BE2C (cell line): ENCODE data around the gene TRMT1.
A peak's percentile ranks its signal among the peaks of the same experiment; 100 is the strongest.

Experiments used
- DNase-seq: peaks from one replicate; pipeline ENCODE4 v3.0.0-alpha.2; 2020
- H3K27me3 ChIP-seq: fragments of 250-450 bp; sonication (Bioruptor Pico); 2 replicates; pipeline ENCODE4 v1.5.1; 2020; ENCODE audit warnings: mild to moderate bottlenecking
- H3K36me3 ChIP-seq: fragments of 250-450 bp; sonication (Bioruptor Pico); 2 replicates; pipeline ENCODE4 v1.5.1; 2020; ENCODE audit warnings: mild to moderate bottlenecking
- H3K4me1 ChIP-seq: fragments of 250-450 bp; sonication (Bioruptor Pico); 2 replicates; pipeline ENCODE4 v1.5.1; 2020
- H3K4me3 ChIP-seq: 2 replicates; pipeline ENCODE4 v1.5.1; 2011; ENCODE audit warnings: low read depth, low read length
- H3K9me3 ChIP-seq: fragments of 250-450 bp; sonication (Bioruptor Pico); 2 replicates; pipeline ENCODE4 v1.5.1; 2020
- CTCF ChIP-seq: IDR thresholded peaks from 2 replicates; pipeline ENCODE4 v1.5.1; 2012; ENCODE audit warnings: mild to moderate bottlenecking, low read depth, low read length

Gene TRMT1

GRCh38 chr19:13117176-13117771, 734 bp upstream of the TRMT1 start:
- DNase-seq: no peak
- Histone ChIP-seq H3K4me1 (peaks cover 5% of the 10 kb centered on the region), H3K9me3 (no peaks in the 10 kb centered on the region), H3K27me3 (no peaks in the 10 kb centered on the region), H3K4me3 (peak overlapping the region; percentile 97), H3K36me3 (peaks cover 38% of the 10 kb centered on the region)
- TF ChIP-seq CTCF: no peak

- DNase-seq: no peak
- no peaks in the 10 kb centered on the region for H3K9me3 ChIP-seq
- H3K27me3 ChIP-seq: no peaks in the 10 kb centered on the region
- TF ChIP-seq CTCF: no peak
- peaks cover 5% of the 10 kb centered on the region for H3K4me1 ChIP-seq
- H3K4me3 ChIP-seq: peak overlapping the region; percentile 97
- peaks cover 43% of the 10 kb centered on the region for H3K36me3 ChIP-seq
Measured at GRCh38 chr19:13115936-13116281, 631 bp downstream of the TRMT1 start.

- Histone ChIP-seq H3K27me3 (no peaks in the 10 kb centered on the region), H3K36me3 (peaks cover 58% of the 10 kb centered on the region), H3K9me3 (no peaks in the 10 kb centered on the region), H3K4me1 (peaks cover 5% of the 10 kb centered on the region), H3K4me3 (no peak overlapping the region)
- no peak for TF ChIP-seq CTCF
- DNase-seq: no peak
Measured at GRCh38 chr19:13112555-13112954, 4.0 kb downstream of the TRMT1 start.

- DNase-seq: no peak
- Histone ChIP-seq H3K36me3 (peaks cover 64% of the 10 kb centered on the region), H3K9me3 (no peaks in the 10 kb centered on the region), H3K4me1 (no peaks in the 10 kb centered on the region; the same call in 1 of the 2 replicates), H3K27me3 (no peaks in the 10 kb centered on the region), H3K4me3 (no peak overlapping the region)
- TF ChIP-seq CTCF: no peak
Measured at GRCh38 chr19:13110099-13110610, 6.4 kb downstream of the TRMT1 start.

GRCh38 chr19:13109361-13110098, 7.0 kb downstream of the TRMT1 start:
- H3K27me3 ChIP-seq: no peaks in the 10 kb centered on the region
- no peak for TF ChIP-seq CTCF
- H3K9me3 ChIP-seq: no peaks in the 10 kb centered on the region
- DNase-seq: no peak
- H3K36me3 ChIP-seq: peaks cover 60% of the 10 kb centered on the region
- peaks cover 4% of the 10 kb centered on the region; the same call in 1 of the 2 replicates for H3K4me1 ChIP-seq
- H3K4me3 ChIP-seq: no peak overlapping the region
